ENCODE data around the gene DIP2C. TPM values are rescaled to one million over a fixed set of nuclear protein-coding genes. Genes with fewer than 3 reads are reported as not detected.

DIP2C gene
- total RNA-seq, 1 experiment from 2014 or later = 11.0 TPM

DNA sequence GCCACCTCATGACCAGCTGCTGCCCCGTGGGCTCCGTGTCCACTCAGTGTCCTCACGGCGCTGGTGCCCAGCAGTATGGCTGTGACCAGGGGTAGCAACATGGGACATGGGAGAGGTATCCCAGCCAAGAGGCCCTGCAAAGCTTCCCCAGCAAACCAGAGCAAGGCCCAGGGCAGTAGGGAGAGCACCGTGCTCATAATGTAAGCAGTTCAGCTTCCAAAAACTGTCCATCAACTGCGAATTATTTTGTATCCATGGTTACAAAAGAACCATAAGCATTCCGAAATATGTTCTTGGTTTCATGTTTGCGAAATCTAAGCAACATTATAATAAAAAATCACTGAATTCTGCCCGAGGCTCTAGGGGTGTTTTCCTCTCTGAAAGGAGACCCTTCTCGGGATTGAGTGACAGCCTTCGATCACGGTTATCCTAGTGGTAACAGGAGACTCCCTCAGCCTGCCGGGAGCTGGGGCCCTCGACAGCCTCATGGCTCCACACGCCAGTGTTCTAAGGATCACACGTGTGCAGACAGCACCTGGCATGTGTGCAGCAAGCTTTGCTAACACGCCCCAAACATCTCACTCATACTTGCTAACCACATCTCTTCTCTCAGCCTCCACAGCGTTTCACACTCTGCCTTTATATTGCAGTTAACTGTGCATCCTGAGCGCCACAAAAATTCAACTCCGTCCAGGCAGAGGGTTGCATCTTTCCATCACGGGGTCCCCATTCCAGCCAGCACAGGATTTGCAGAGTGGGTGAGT lies 117.6 kb downstream of the DIP2C start:
- Mint-ChIP-seq H3K27ac (no peak overlapping the region), H3K36me3 (no peaks in the 10 kb centered on the region), H3K4me3 (no peak overlapping the region), H3K27me3 (ENCODE audit: low read depth) (no peaks in the 10 kb centered on the region), H3K4me1 (peaks cover 31% of the 10 kb centered on the region), H3K9me3 (0 out of 2 replicates have a peak, but pooled peaks cover 6% of the 10 kb centered on the region)
- no peak for DNase-seq (ENCODE audit: low spot score)
- TF ChIP-seq FOXK1 (CRISPR knock-in tag; IDR thresholded peaks at IDR 0.05) (no peak), ETV6 (CRISPR knock-in tag; IDR thresholded peaks at IDR 0.05) (no peak)
- CTCF ChIA-PET = interaction anchor here (1.0 to 1.6 kb wide), 2 partner anchors 19 to 217 kb away, joined by 3 to 4 read pairs; no protein-coding TSS in a partner anchor
- POLR2A ChIA-PET = no interaction called here
- no peak for ATAC-seq

DNA sequence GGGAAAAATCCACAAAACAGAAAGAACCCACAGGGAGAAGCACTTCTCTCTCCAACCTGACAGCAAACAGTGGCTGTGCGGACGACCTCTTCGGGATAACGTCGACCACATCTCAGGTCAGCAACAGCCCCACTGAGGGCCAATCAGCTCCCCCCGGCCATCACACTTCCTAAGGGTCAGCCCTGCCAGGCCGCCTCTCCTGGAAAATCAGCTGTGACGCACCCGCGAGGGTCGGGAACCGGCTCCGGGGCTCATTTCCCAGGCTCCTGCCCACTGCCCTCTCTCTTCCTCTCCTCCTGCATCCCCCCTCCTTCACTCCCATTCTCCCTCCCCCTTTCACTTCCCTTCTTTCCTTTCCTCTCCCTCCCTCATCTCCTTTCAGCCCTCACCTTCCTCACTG lies 118.3 kb downstream of the DIP2C start:
- POLR2A ChIA-PET = no interaction called here
- 0 out of 2 replicates have a peak, but pooled peaks cover 6% of the 10 kb centered on the region for H3K9me3 Mint-ChIP-seq
- ATAC-seq (no peak; the same call in 1 of the 2 replicates), DNase-seq (ENCODE audit: low spot score) (no peak)
- no peak overlapping the region for H3K27ac Mint-ChIP-seq
- H3K4me1 Mint-ChIP-seq = peaks cover 26% of the 10 kb centered on the region
- no peak overlapping the region for H3K4me3 Mint-ChIP-seq
- H3K36me3 Mint-ChIP-seq = no peaks in the 10 kb centered on the region
- TF ChIP-seq EMX1 (CRISPR knock-in tag; IDR thresholded peaks at IDR 0.05) = no peak
- no peak for TF ChIP-seq FOXP1 (CRISPR knock-in tag; IDR thresholded peaks at IDR 0.05; ENCODE audit: borderline replicate concordance)
- no peak for TF ChIP-seq CREM (CRISPR knock-in tag; IDR thresholded peaks at IDR 0.05)
- TF ChIP-seq, protein P1, sequence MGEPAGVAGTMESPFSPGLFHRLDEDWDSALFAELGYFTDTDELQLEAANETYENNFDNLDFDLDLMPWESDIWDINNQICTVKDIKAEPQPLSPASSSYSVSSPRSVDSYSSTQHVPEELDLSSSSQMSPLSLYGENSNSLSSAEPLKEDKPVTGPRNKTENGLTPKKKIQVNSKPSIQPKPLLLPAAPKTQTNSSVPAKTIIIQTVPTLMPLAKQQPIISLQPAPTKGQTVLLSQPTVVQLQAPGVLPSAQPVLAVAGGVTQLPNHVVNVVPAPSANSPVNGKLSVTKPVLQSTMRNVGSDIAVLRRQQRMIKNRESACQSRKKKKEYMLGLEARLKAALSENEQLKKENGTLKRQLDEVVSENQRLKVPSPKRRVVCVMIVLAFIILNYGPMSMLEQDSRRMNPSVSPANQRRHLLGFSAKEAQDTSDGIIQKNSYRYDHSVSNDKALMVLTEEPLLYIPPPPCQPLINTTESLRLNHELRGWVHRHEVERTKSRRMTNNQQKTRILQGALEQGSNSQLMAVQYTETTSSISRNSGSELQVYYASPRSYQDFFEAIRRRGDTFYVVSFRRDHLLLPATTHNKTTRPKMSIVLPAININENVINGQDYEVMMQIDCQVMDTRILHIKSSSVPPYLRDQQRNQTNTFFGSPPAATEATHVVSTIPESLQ (CRISPR knock-in tag; IDR thresholded peaks at IDR 0.05) = no peak
- TF ChIP-seq MXD4 (CRISPR knock-in tag; IDR thresholded peaks at IDR 0.05; ENCODE audit: borderline replicate concordance) = no peak
- H3K27me3 Mint-ChIP-seq (ENCODE audit: low read depth) = no peaks in the 10 kb centered on the region
- CTCF ChIA-PET = interaction anchor here (1.6 kb wide), 1 partner anchor 218 kb away, joined by 4 read pairs; no protein-coding TSS in a partner anchor

DNA sequence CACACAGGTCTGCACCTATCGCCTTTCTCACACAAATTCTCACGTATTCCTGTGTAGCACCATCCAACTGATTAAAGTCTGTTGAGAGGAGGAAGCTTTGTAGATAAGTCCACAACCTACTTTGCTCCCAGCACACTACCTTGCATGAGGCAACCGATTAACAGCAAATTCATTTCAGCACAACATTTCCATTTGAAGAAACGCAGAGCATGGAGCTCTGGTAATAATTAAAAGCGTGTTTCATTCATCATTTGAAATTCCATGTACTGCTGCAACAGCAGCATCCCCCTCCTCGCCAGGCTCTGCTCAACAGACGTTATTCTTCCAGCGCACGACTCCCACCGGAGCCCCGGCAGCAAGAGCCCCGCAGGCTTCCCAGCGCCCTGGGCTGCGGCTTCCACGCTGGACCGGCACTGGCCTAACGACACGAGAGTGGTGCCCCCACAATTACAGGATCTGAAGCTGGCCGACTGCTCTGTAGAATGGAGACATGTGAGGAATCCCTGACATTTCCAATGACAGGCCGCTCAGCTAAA lies 118.8 kb downstream of the DIP2C start:
- no peaks in the 10 kb centered on the region for H3K36me3 Mint-ChIP-seq
- 0 out of 2 replicates have a peak, but pooled peaks cover 6% of the 10 kb centered on the region for H3K9me3 Mint-ChIP-seq
- no peak overlapping the region for H3K27ac Mint-ChIP-seq
- ATAC-seq = no peak
- TF ChIP-seq ZNF138 (CRISPR knock-in tag; conservative IDR thresholded peaks at IDR 0.05) (no peak), NR2C2 (CRISPR knock-in tag; IDR thresholded peaks at IDR 0.05) (no peak), SMAD4 (CRISPR knock-in tag; IDR thresholded peaks at IDR 0.05) (no peak), NFYB (CRISPR knock-in tag; conservative IDR thresholded peaks at IDR 0.05; ENCODE audit: low read depth) (no peak), EMX1 (CRISPR knock-in tag; IDR thresholded peaks at IDR 0.05) (no peak), JAZF1 (CRISPR knock-in tag; IDR thresholded peaks at IDR 0.05) (no peak), CREM (CRISPR knock-in tag; IDR thresholded peaks at IDR 0.05) (no peak)
- TF ChIP-seq, protein P2, sequence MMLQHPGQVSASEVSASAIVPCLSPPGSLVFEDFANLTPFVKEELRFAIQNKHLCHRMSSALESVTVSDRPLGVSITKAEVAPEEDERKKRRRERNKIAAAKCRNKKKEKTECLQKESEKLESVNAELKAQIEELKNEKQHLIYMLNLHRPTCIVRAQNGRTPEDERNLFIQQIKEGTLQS (CRISPR knock-in tag; conservative IDR thresholded peaks at IDR 0.05) = no peak
- H3K27me3 Mint-ChIP-seq (ENCODE audit: low read depth) = no peaks in the 10 kb centered on the region
- DNase-seq (ENCODE audit: low spot score) = no peak
- peaks cover 24% of the 10 kb centered on the region for H3K4me1 Mint-ChIP-seq
- no peak overlapping the region for H3K4me3 Mint-ChIP-seq
- ChIA-PET CTCF (interaction anchor here (1.6 kb wide), 1 partner anchor 218 kb away, joined by 4 read pairs; no protein-coding TSS in a partner anchor), POLR2A (no interaction called here)

DNA sequence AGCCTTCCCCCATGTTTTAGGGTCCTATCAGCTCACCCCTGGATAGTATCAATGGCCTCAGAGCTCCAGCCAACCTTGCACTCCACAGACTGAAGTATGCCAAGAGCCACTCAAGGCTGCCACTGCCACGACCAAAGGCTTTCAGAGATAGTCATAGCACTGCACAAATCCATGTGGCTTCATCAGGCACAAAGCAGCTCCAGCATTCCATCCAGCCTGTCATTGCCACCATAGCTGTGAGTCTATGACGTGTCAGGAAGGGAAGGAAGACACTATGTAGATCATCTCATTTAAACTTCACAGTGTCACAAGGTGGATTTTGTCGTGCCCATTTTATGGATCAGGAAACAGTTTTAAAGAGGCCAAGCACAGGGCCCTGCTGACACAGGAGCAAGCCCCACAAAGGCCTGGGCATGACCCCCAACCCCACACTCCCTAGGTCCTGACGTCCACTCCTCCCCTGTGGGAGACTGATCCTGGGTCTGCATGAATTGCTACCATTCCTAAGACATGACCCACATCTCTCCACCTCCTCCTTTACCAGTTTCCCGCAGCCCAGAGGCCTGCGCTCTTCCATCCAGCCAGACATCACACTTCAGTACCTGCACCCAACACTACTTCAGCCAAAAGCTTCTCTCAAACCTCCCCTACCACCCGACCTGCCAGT lies 119.4 kb downstream of the DIP2C start:
- Mint-ChIP-seq H3K4me3 (no peak overlapping the region), H3K36me3 (no peaks in the 10 kb centered on the region), H3K9me3 (peaks cover 10% of the 10 kb centered on the region; the same call in 1 of the 2 replicates), H3K4me1 (peaks cover 24% of the 10 kb centered on the region), H3K27ac (no peak overlapping the region), H3K27me3 (ENCODE audit: low read depth) (no peaks in the 10 kb centered on the region)
- ChIA-PET CTCF (no interaction called here), POLR2A (no interaction called here)
- DNase-seq (ENCODE audit: low spot score) (no peak), ATAC-seq (no peak)
- TF ChIP-seq, protein P3, sequence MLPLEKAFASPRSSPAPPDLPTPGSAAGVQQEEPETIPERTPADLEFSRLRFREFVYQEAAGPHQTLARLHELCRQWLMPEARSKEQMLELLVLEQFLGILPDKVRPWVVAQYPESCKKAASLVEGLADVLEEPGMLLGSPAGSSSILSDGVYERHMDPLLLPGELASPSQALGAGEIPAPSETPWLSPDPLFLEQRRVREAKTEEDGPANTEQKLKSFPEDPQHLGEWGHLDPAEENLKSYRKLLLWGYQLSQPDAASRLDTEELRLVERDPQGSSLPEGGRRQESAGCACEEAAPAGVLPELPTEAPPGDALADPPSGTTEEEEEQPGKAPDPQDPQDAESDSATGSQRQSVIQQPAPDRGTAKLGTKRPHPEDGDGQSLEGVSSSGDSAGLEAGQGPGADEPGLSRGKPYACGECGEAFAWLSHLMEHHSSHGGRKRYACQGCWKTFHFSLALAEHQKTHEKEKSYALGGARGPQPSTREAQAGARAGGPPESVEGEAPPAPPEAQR (CRISPR knock-in tag; IDR thresholded peaks at IDR 0.05) = no peak

Measured in WTC11 (cell line).